H1 (cell line): ENCODE measurements around the gene TECPR2. TPM values are rescaled to one million over a fixed set of nuclear protein-coding genes. Genes with fewer than 3 reads are reported as not detected.

Source experiments
- CTCF ChIA-PET: fragments of 300-600 bp; sonication (Branson Sonifier 250); formaldehyde crosslinking; loops from one replicate; lab custom pipeline; 2021; ENCODE audit not compliant: partially characterized antibody; lab: Charles Lee
- POLR2A ChIA-PET: fragments of 300-600 bp; sonication (Branson Sonifier 250); formaldehyde crosslinking; loops from one replicate; lab custom pipeline; 2021; ENCODE audit warnings: inconsistent platforms; ENCODE audit not compliant: partially characterized antibody; lab: Charles Lee
- DNase-seq, 2 experiments: peaks; one replicate each; pipeline versions ENCODE4 v3.0.0 to v3.0.0-alpha.2; 2010 to 2022; ENCODE audit warnings: low spot score in 2 of 2, low read depth in 1 of 2, mixed read lengths in 1 of 2
- FAIRE-seq: peaks from 2 replicates; lab custom pipeline; 2011; peaks lifted over from hg19 to GRCh38; lab: Jason Lieb, UNC
- H2AFZ ChIP-seq: 2 replicates; pipeline ENCODE4 v1.8.1; 2012; ENCODE audit warnings: low read length, inconsistent platforms
- H2AK5ac ChIP-seq: 2 replicates; pipeline ENCODE4 v1.6.1; 2013; ENCODE audit warnings: low read depth, low read length
- H2BK120ac ChIP-seq: replicated peaks from 2 replicates; pipeline ENCODE3; 2013; ENCODE audit warnings: low read depth, low read length, inconsistent platforms
- H2BK12ac ChIP-seq: 2 replicates; pipeline ENCODE4 v1.6.1; 2013; ENCODE audit warnings: low read depth, low read length
- H2BK15ac ChIP-seq: 2 replicates; pipeline ENCODE4 v1.6.1; 2013; ENCODE audit warnings: low read length
- H2BK20ac ChIP-seq: 2 replicates; pipeline ENCODE4 v1.6.1; 2013; ENCODE audit warnings: low read length
- H2BK5ac ChIP-seq: 2 replicates; pipeline ENCODE4 v1.6.1; 2013; ENCODE audit warnings: low read depth, low read length
- H3K14ac ChIP-seq: 2 replicates; pipeline ENCODE4 v1.6.1; 2013; ENCODE audit warnings: inconsistent platforms; ENCODE audit not compliant: insufficient read length
- H3K18ac ChIP-seq: 2 replicates; pipeline ENCODE4 v1.6.1; 2013; ENCODE audit warnings: low read length; ENCODE audit errors: extremely low read depth
- H3K23ac ChIP-seq: 2 replicates; pipeline ENCODE4 v1.6.1; 2013; ENCODE audit warnings: inconsistent platforms; ENCODE audit not compliant: insufficient read length
- H3K23me2 ChIP-seq: 2 replicates; pipeline ENCODE4 v1.6.1; 2013; ENCODE audit warnings: low read depth, low read length
- H3K27ac ChIP-seq: 2 replicates; pipeline ENCODE4 v1.6.1; 2011; ENCODE audit warnings: low read depth, low read length, inconsistent platforms
- H3K27me3 ChIP-seq, 4 experiments: replicated peaks in 1 of 4; 1 replicate in 1 of 4; 2 replicates in 3 of 4; pipeline versions ENCODE4 v1.6.1 to v1.8.1; 2011 to 2013; ENCODE audit warnings: low read length in 3 of 4, mild to moderate bottlenecking in 3 of 4, inconsistent platforms in 2 of 4, mixed read lengths in 2 of 4, moderate library complexity in 1 of 4; ENCODE audit not compliant: control insufficient read depth in 3 of 4, insufficient read depth in 3 of 4; ENCODE audit errors: extremely low read depth in 1 of 4
- H3K36me3 ChIP-seq, 4 experiments: 2 replicates each; pipeline versions ENCODE4 v1.6.1 to v1.8.1; 2011 to 2013; ENCODE audit warnings: mild to moderate bottlenecking in 4 of 4, low read length in 3 of 4, moderate library complexity in 2 of 4, control low read depth in 1 of 4, inconsistent platforms in 1 of 4; ENCODE audit not compliant: insufficient read depth in 4 of 4, control insufficient read depth in 2 of 4
- H3K4ac ChIP-seq: replicated peaks from 2 replicates; pipeline ENCODE3; 2013; ENCODE audit warnings: low read length, low read depth, mixed read lengths, inconsistent platforms; ENCODE audit not compliant: insufficient read length
- H3K4me1 ChIP-seq, 4 experiments: replicated peaks in 1 of 4; 1 replicate in 1 of 4; 2 replicates in 3 of 4; pipeline versions ENCODE4 v1.6.1 to v1.8.1; 2011 to 2013; ENCODE audit warnings: low read length in 3 of 4, inconsistent platforms in 2 of 4, mixed read lengths in 1 of 4; ENCODE audit not compliant: insufficient read depth in 4 of 4, control insufficient read depth in 3 of 4
- H3K4me2 ChIP-seq, 2 experiments: 2 replicates each; pipeline versions ENCODE4 v1.6.1 to v1.8.1; 2011 to 2013; ENCODE audit warnings: low read depth in 2 of 2, low read length in 2 of 2, control low read depth in 1 of 2, inconsistent platforms in 1 of 2, mild to moderate bottlenecking in 1 of 2; ENCODE audit not compliant: insufficient read depth in 1 of 2
- H3K4me3 ChIP-seq, 4 experiments: fragments of 200-600, 300-600 bp in 1 of 4; sonication (generic), shearing (Covaris generic), sonication (Bioruptor Twin) in 1 of 4; 2 replicates each; pipeline versions ENCODE4 v1.5.1 to v1.8.1; 2011 to 2016; ENCODE audit warnings: low read length in 4 of 4, low read depth in 3 of 4, control low read depth in 2 of 4, inconsistent platforms in 2 of 4, mild to moderate bottlenecking in 2 of 4, mixed read lengths in 1 of 4, moderate library complexity in 1 of 4; ENCODE audit not compliant: insufficient read depth in 2 of 4; ENCODE audit errors: extremely low read depth in 1 of 4
- H3K56ac ChIP-seq: replicated peaks from 2 replicates; pipeline ENCODE3; 2013; ENCODE audit warnings: low read depth, mild to moderate bottlenecking, mixed read lengths, low read length, inconsistent platforms; ENCODE audit not compliant: insufficient read length
- H3K79me1 ChIP-seq: 2 replicates; pipeline ENCODE4 v1.6.1; 2013; ENCODE audit warnings: low read depth, low read length, control low read depth
- H3K79me2 ChIP-seq, 2 experiments: 2 replicates each; pipeline versions ENCODE4 v1.6.1 to v1.8.1; 2012 to 2013; ENCODE audit warnings: low read length in 2 of 2, mild to moderate bottlenecking in 2 of 2, inconsistent platforms in 1 of 2; ENCODE audit not compliant: insufficient read depth in 2 of 2, control insufficient read depth in 1 of 2
- H3K9ac ChIP-seq, 4 experiments: replicated peaks in 1 of 4; 1 replicate in 1 of 4; 2 replicates in 3 of 4; pipeline versions ENCODE4 v1.6.1 to v1.8.1; 2011 to 2013; ENCODE audit warnings: low read depth in 3 of 4, low read length in 3 of 4, control low read depth in 2 of 4, mild to moderate bottlenecking in 2 of 4, moderate library complexity in 2 of 4, inconsistent platforms in 1 of 4; ENCODE audit errors: extremely low read depth in 1 of 4
- H3K9me3 ChIP-seq, 2 experiments: 2 replicates each; pipeline versions ENCODE4 v1.6.1 to v1.8.1; 2012 to 2013; ENCODE audit warnings: mild to moderate bottlenecking in 2 of 2, moderate library complexity in 2 of 2, control low read depth in 1 of 2, inconsistent platforms in 1 of 2, low read depth in 1 of 2, low read length in 1 of 2, mixed read lengths in 1 of 2; ENCODE audit not compliant: insufficient read depth in 2 of 2
- H4K20me1 ChIP-seq, 2 experiments: replicated peaks in 1 of 2; 2 replicates each; pipeline versions ENCODE3 to v1.8.1; 2011 to 2013; ENCODE audit warnings: inconsistent platforms in 2 of 2, low read length in 2 of 2, mild to moderate bottlenecking in 1 of 2; ENCODE audit not compliant: insufficient read depth in 2 of 2, control insufficient read depth in 1 of 2
- H4K5ac ChIP-seq: 2 replicates; pipeline ENCODE4 v1.6.1; 2013; ENCODE audit warnings: low read length, low read depth, mixed read lengths, inconsistent platforms; ENCODE audit not compliant: insufficient read length
- H4K8ac ChIP-seq: 2 replicates; pipeline ENCODE4 v1.8.0; 2013; ENCODE audit warnings: mild to moderate bottlenecking, moderate library complexity, low read length, inconsistent platforms; ENCODE audit not compliant: insufficient read depth; ENCODE audit errors: extremely low read depth
- H4K91ac ChIP-seq: replicated peaks from 2 replicates; pipeline ENCODE3; 2013; ENCODE audit warnings: low read length, mixed read lengths, inconsistent platforms; ENCODE audit not compliant: insufficient read length
- SAP30 ChIP-seq: fragments of 300-600 bp; sonication (generic); IDR thresholded peaks from 2 replicates; pipeline ENCODE4 v1.7.1; 2012; ENCODE audit warnings: low read length, moderate library complexity, mild to moderate bottlenecking, inconsistent platforms; ENCODE audit not compliant: insufficient read depth, insufficient replicate concordance
- ZNF274 ChIP-seq: IDR thresholded peaks from 2 replicates; pipeline ENCODE4 v1.7.0; 2012; ENCODE audit warnings: low read length, borderline replicate concordance; ENCODE audit errors: extremely low read depth
- whole genome bisulfite sequencing, 2 experiments: shearing (Covaris generic) in 1 of 2; methylation state at CpG; one replicate each; pipeline versions ENCODE4 v1.1.6 to v1.1.7; 2013 to 2015; ENCODE audit warnings: low lambda C conversion rate in 2 of 2, mixed read lengths in 2 of 2, inconsistent platforms in 1 of 2, low coverage in 1 of 2, missing lambda C conversion rate in 1 of 2; ENCODE audit not compliant: insufficient replicate concordance in 2 of 2, insufficient coverage in 1 of 2, insufficient read length in 1 of 2; ENCODE audit errors: extremely low coverage in 1 of 2, missing lambda C conversion rate in 1 of 2; 5-methylcytosine and 5-hydroxymethylcytosine counted together
- polyA plus RNA-seq, 7 experiments: library from polyadenylated mRNA; depleted of rRNA in 3 of 7; stranded (reverse) in 5 of 7; unstranded in 2 of 7; fragments of >200 nt in 5 of 7; fragments of 200-250 nt in 2 of 7; gene quantifications; 1 replicate in 5 of 7; 2 replicates in 1 of 7; 4 replicates in 1 of 7; pipeline versions ENCODE4 v1.2.1 to v1.2.3, GENCODE V29; 2011 to 2013; ENCODE audit warnings: missing spikeins in 2 of 7, mixed read lengths in 2 of 7
- total RNA-seq: library from RNA; stranded (reverse); fragmentation: NEBNext Ultra II Directional; extraction: Animal tissue kit (Norgen Biotek cat#: 25700); gene quantifications from 2 replicates; pipeline ENCODE4 v1.2.1, GENCODE V29; 2021

TECPR2 gene
- total and polyA plus RNA-seq, 2 of the 8 experiments (the other 6 are each of a cell fraction or from before 2014, with no cell fraction given): 6.8 to 19.4 TPM

GRCh38 chr14:102484316-102484715 lies 121.6 kb downstream of the TECPR2 start:
- Histone ChIP-seq H3K14ac (no peak overlapping the region), H3K56ac (no peak overlapping the region), H4K20me1 (no peaks in the 10 kb centered on the region), H3K23me2 (no peaks in the 10 kb centered on the region), H2AFZ (no peak overlapping the region), H2BK5ac (no peak overlapping the region), H3K36me3 (no peaks in the 10 kb centered on the region; a peak in 1 of 8 replicates), H4K8ac (no peak overlapping the region; the same call in 1 of the 2 replicates), H4K91ac (no peak overlapping the region), H3K4me3 (no peak overlapping the region), H3K79me1 (0 out of 2 replicates have a peak, but pooled peaks cover 2% of the 10 kb centered on the region), H2BK20ac (no peak overlapping the region), H2BK120ac (no peak overlapping the region), H3K9me3 (no peaks in the 10 kb centered on the region), H3K27ac (no peak overlapping the region), H3K4me1 (no peaks in the 10 kb centered on the region), H3K4ac (no peak overlapping the region), H3K27me3 (no peaks in the 10 kb centered on the region), H3K79me2 (no peaks in the 10 kb centered on the region), H2BK12ac (no peak overlapping the region), H3K23ac (no peak overlapping the region), H3K18ac (no peak overlapping the region), H3K4me2 (no peak overlapping the region), H4K5ac (no peak overlapping the region), H3K9ac (no peak overlapping the region), H2BK15ac (no peak overlapping the region), H2AK5ac (no peak overlapping the region)
- CTCF ChIA-PET: interaction anchor here (1.3 to 4.6 kb wide), 3 partner anchors 14 to 46 kb away, joined by 4 to 17 read pairs (median 16); no protein-coding TSS in a partner anchor
- DNase-seq (no peak), FAIRE-seq (no peak)
- WGBS, 2 experiments: 68% methylated on average over 5 of the region's 5 CpGs; no CpG with 5 or more reads in 1 of the 2 experiments
- TF ChIP-seq SAP30 (no peak), ZNF274 (no peak)
- POLR2A ChIA-PET: no interaction called here
